HCT116 (cell line): Measurements from ENCODE around the gene CRYBB1. TPM values are rescaled to one million over a fixed set of nuclear protein-coding genes. Genes with fewer than 3 reads are reported as not detected.

ENCODE experiments used
- ATAC-seq: fragments of 200-7000 bp; cut with Tn5 transposase; 2 replicates; pipeline ENCODE4 v1.9.1; 2020; ENCODE audit warnings: mild to moderate bottlenecking, moderate library complexity
- BruUV-seq: library from RNA; stranded (reverse); fragments of 400-500 nt; replicated peaks from 2 replicates; lab custom pipeline; 2021; lab: Mats Ljungman, UMichigan
- CTCF ChIA-PET: fragments of 300-600 bp; sonication (Branson Sonifier 250); formaldehyde crosslinking; loops from one replicate; lab custom pipeline; 2021; ENCODE audit warnings: antibody characterized with exemption; lab: Charles Lee
- POLR2A ChIA-PET: fragments of 300-600, 350-600 bp; sonication (Branson Sonifier 250); formaldehyde crosslinking; loops from one replicate; lab custom pipeline; 2021; ENCODE audit warnings: antibody characterized with exemption; lab: Charles Lee
- RAD21 ChIA-PET, 2 experiments: fragments of 300-600 bp; sonication (Branson Sonifier 250); formaldehyde crosslinking; loops; one replicate each; lab custom pipeline; 2023; ENCODE audit warnings: low total read pairs in 2 of 2; ENCODE audit not compliant: uncharacterized antibody in 2 of 2, unreplicated experiment in 2 of 2, low non-redundant PET in 1 of 2; lab: Charles Lee
- DNase-seq: peaks from one replicate; pipeline ENCODE4 v3.0.0-alpha.2; 2010; ENCODE audit warnings: low read depth, low spot score
- H2AFZ ChIP-seq: fragments of 200-600 bp; shearing (Covaris generic), sonication (generic); 2 replicates; pipeline ENCODE4 v1.6.1; 2017; ENCODE audit warnings: low read depth, mixed run types, mixed read lengths, antibody characterized with exemption, low read length; ENCODE audit not compliant: poor library complexity, severe bottlenecking
- H3K27ac ChIP-seq: 2 replicates; pipeline ENCODE4 v1.5.1; 2012; ENCODE audit warnings: low read depth, low read length
- H3K27me3 ChIP-seq: fragments of 200-600 bp; sonication (generic); 2 replicates; pipeline ENCODE4 v1.6.1; 2016; ENCODE audit warnings: mixed run types, low read length, mixed read lengths; ENCODE audit not compliant: insufficient read depth
- H3K36me3 ChIP-seq, 2 experiments: fragments of 200-500 bp in 1 of 2; fragments of 200-600 bp in 1 of 2; sonication (Bioruptor generic) in 1 of 2; sonication (generic) in 1 of 2; 2 replicates each; pipeline versions ENCODE4 v1.5.1 to v1.6.1; 2014 to 2016; ENCODE audit warnings: low read length in 2 of 2, inconsistent platforms in 1 of 2, mixed read lengths in 1 of 2, mixed run types in 1 of 2; ENCODE audit not compliant: insufficient read depth in 2 of 2, control insufficient read depth in 1 of 2
- H3K4me1 ChIP-seq, 2 experiments: fragments of 200-600 bp in 1 of 2; sonication (generic) in 1 of 2; 2 replicates each; pipeline versions ENCODE4 v1.5.1 to v1.6.1; 2012 to 2017; ENCODE audit warnings: low read length in 2 of 2, inconsistent platforms in 1 of 2, mild to moderate bottlenecking in 1 of 2, mixed read lengths in 1 of 2, mixed run types in 1 of 2, moderate library complexity in 1 of 2; ENCODE audit not compliant: insufficient read depth in 2 of 2, control insufficient read depth in 1 of 2
- H3K4me2 ChIP-seq: fragments of 200-600 bp; sonication (generic); 2 replicates; pipeline ENCODE4 v1.6.1; 2017; ENCODE audit warnings: mixed run types, low read length, mixed read lengths
- H3K4me3 ChIP-seq, 2 experiments: fragments of 200-600 bp in 1 of 2; sonication (generic) in 1 of 2; replicated peaks in 1 of 2; 2 replicates each; pipeline ENCODE4 v1.5.1; 2011 to 2016; ENCODE audit warnings: low read length in 2 of 2, control low read depth in 1 of 2, low read depth in 1 of 2, mild to moderate bottlenecking in 1 of 2, mixed read lengths in 1 of 2, mixed run types in 1 of 2
- H3K79me2 ChIP-seq: fragments of 200-600 bp; sonication (generic); 2 replicates; pipeline ENCODE4 v1.6.1; 2017; ENCODE audit warnings: mild to moderate bottlenecking, mixed run types, low read length, moderate library complexity, mixed read lengths; ENCODE audit not compliant: insufficient read depth
- H3K9ac ChIP-seq: fragments of 200-600 bp; sonication (generic); 2 replicates; pipeline ENCODE4 v1.6.1; 2016; ENCODE audit warnings: low read length, mixed read lengths
- H3K9me2 ChIP-seq: fragments of 200-600 bp; sonication (generic), shearing (Covaris generic); 2 replicates; pipeline ENCODE4 v1.6.1; 2017; ENCODE audit warnings: mixed run types, mild to moderate bottlenecking, moderate library complexity; ENCODE audit not compliant: insufficient read depth
- H3K9me3 ChIP-seq, 2 experiments: fragments of 200-500 bp in 1 of 2; fragments of 200-600 bp in 1 of 2; sonication (Bioruptor generic) in 1 of 2; sonication (generic) in 1 of 2; 2 replicates each; pipeline ENCODE4 v1.6.1; 2014 to 2017; ENCODE audit warnings: low read length in 2 of 2, mixed read lengths in 2 of 2, inconsistent platforms in 1 of 2, low read depth in 1 of 2, mild to moderate bottlenecking in 1 of 2, mixed run types in 1 of 2, moderate library complexity in 1 of 2; ENCODE audit not compliant: control insufficient read depth in 1 of 2, insufficient read depth in 1 of 2
- H4K20me1 ChIP-seq: fragments of 200-600 bp; sonication (generic), shearing (Covaris generic); 2 replicates; pipeline ENCODE4 v1.6.1; 2017; ENCODE audit warnings: mixed run types, mild to moderate bottlenecking, moderate library complexity; ENCODE audit not compliant: insufficient read depth
- ATF3 ChIP-seq: IDR thresholded peaks from 2 replicates; pipeline ENCODE4 v1.6.1; 2012
- CEBPB ChIP-seq: IDR thresholded peaks from 2 replicates; pipeline ENCODE4 v1.6.1; 2012; ENCODE audit warnings: low read depth
- ELF1 ChIP-seq: IDR thresholded peaks from 2 replicates; pipeline ENCODE4 v1.6.1; 2012; ENCODE audit warnings: low read depth, borderline replicate concordance
- EZH2phosphoT487 ChIP-seq: fragments of 200-600 bp; IDR thresholded peaks from 2 replicates; pipeline ENCODE4 v1.6.1; 2018; ENCODE audit warnings: antibody characterized with exemption, borderline replicate concordance
- POLR2AphosphoS5 ChIP-seq: IDR thresholded peaks from 2 replicates; pipeline ENCODE4 v1.6.1; 2011; ENCODE audit warnings: mild to moderate bottlenecking, low read depth, low read length, moderate library complexity
- RAD21 ChIP-seq: IDR thresholded peaks from 2 replicates; pipeline ENCODE4 v1.6.1; 2012; ENCODE audit warnings: low read depth, mild to moderate bottlenecking
- REST ChIP-seq: IDR thresholded peaks from 2 replicates; pipeline ENCODE4 v1.6.1; 2012; ENCODE audit warnings: low read depth
- YY1 ChIP-seq: IDR thresholded peaks from 2 replicates; pipeline ENCODE4 v1.6.1; 2011; ENCODE audit warnings: low read length, low read depth, moderate library complexity, mild to moderate bottlenecking; ENCODE audit not compliant: insufficient replicate concordance; ENCODE audit errors: extremely low read depth
- ZBTB33 ChIP-seq: IDR thresholded peaks from 2 replicates; pipeline ENCODE4 v1.6.1; 2011; ENCODE audit warnings: mild to moderate bottlenecking, low read length, moderate library complexity; ENCODE audit not compliant: insufficient replicate concordance; ENCODE audit errors: extremely low read depth
- intact Hi-C: fragments of 100-400 bp; cut with micrococcal nuclease; formaldehyde crosslinking; loops from 2 replicates; pipeline ENCODE4 v1.10.0; 2022
- total RNA-seq: library from RNA; stranded (reverse); gene quantifications from one replicate; pipeline ENCODE4 v1.2.1, GENCODE V29; 2021; ENCODE audit not compliant: unreplicated experiment
- TF ChIP-seq, protein P1 (sequence below): IDR thresholded peaks from 2 replicates; pipeline ENCODE4 v1.6.1; 2012
- TF ChIP-seq, protein P2 (sequence below), 3 experiments: fragments of 200-600 bp in 1 of 3; sonication (generic) in 1 of 3; IDR thresholded peaks in 2 of 3; conservative IDR thresholded peaks in 1 of 3; 2 replicates each; pipeline ENCODE4 v1.5.1; 2012 to 2017; ENCODE audit warnings: low read depth in 2 of 3, low read length in 2 of 3, antibody characterized with exemption in 1 of 3, borderline replicate concordance in 1 of 3, control low read depth in 1 of 3, mild to moderate bottlenecking in 1 of 3, mixed read lengths in 1 of 3, mixed run types in 1 of 3, moderate library complexity in 1 of 3; ENCODE audit not compliant: insufficient read depth in 1 of 3

CRYBB1 gene
- total RNA-seq, 1 experiment from 2014 or later, result not detected

- no peak overlapping the region for H2AFZ ChIP-seq
- H3K9ac ChIP-seq, result no peak overlapping the region
- BruUV-seq, result no TSS peak
- intact Hi-C loops, result no loop called here
- CTCF ChIA-PET, result no interaction called here
- TF ChIP-seq ATF3, result no peak
- no peak for TF ChIP-seq ZBTB33
- TF ChIP-seq CEBPB, result no peak
- TF ChIP-seq ELF1, result no peak
- TF ChIP-seq YY1, result no peak
- TF ChIP-seq, protein P1, sequence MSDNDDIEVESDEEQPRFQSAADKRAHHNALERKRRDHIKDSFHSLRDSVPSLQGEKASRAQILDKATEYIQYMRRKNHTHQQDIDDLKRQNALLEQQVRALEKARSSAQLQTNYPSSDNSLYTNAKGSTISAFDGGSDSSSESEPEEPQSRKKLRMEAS, result no peak
- no peak for TF ChIP-seq POLR2AphosphoS5
- TF ChIP-seq, protein P2, sequence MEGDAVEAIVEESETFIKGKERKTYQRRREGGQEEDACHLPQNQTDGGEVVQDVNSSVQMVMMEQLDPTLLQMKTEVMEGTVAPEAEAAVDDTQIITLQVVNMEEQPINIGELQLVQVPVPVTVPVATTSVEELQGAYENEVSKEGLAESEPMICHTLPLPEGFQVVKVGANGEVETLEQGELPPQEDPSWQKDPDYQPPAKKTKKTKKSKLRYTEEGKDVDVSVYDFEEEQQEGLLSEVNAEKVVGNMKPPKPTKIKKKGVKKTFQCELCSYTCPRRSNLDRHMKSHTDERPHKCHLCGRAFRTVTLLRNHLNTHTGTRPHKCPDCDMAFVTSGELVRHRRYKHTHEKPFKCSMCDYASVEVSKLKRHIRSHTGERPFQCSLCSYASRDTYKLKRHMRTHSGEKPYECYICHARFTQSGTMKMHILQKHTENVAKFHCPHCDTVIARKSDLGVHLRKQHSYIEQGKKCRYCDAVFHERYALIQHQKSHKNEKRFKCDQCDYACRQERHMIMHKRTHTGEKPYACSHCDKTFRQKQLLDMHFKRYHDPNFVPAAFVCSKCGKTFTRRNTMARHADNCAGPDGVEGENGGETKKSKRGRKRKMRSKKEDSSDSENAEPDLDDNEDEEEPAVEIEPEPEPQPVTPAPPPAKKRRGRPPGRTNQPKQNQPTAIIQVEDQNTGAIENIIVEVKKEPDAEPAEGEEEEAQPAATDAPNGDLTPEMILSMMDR (IDR thresholded peaks at IDR 0.05 in 2 of 3, conservative IDR thresholded peaks at IDR 0.05 in 1 of 3; ENCODE audit: borderline replicate concordance in 1 of 3, insufficient read depth in 1 of 3, low read depth in 2 of 3, low read length in 2 of 3), result no peak
- no peak for TF ChIP-seq REST
- TF ChIP-seq EZH2phosphoT487, result no peak
- no peak for TF ChIP-seq RAD21
- TF ChIP-seq, all 23 proteins: peak for 0
- Histone ChIP-seq H3K4me3 (no peak overlapping the region), H3K4me1 (peaks cover 0 to 6% of the 10 kb centered on the region in 2 experiments; a peak in 2 of 4 replicates), H3K4me2 (no peak overlapping the region), H3K36me3 (no peaks in the 10 kb centered on the region), H3K79me2 (peaks cover 7% of the 10 kb centered on the region; the same call in 1 of the 2 replicates), H3K9me3 (no peaks in the 10 kb centered on the region), H3K27me3 (no peaks in the 10 kb centered on the region), H3K27ac (no peak overlapping the region), H3K9me2 (no peaks in the 10 kb centered on the region), H4K20me1 (no peaks in the 10 kb centered on the region)
- ChIA-PET POLR2A (no interaction called here), RAD21 (no interaction called here)
- DNase-seq (no peak), ATAC-seq (no peak)
These were observed 36.8 kb downstream of the CRYBB1 start for GRCh38 chr22:26581026-26581425.
